Uterus (tissue), 2 donors: Measurements from ENCODE around the gene AGFG1.

Source experiments
- POLR2A ChIP-seq, 2 donors: fragments of 450-650 bp; IDR thresholded peaks; one replicate each; pipeline ENCODE4 v1.6.1; 2016; ENCODE audit warnings: antibody characterized with exemption in 2 of 2, mild to moderate bottlenecking in 1 of 2, moderate library complexity in 1 of 2
- TF ChIP-seq, protein P1 (sequence below), 4 experiments: fragments of 200-600 bp in 2 of 4; fragments of 450-650 bp in 2 of 4; sonication (generic) in 2 of 4; IDR thresholded peaks; one replicate each; pipeline ENCODE4 v1.5.1; 2016 to 2019; ENCODE audit warnings: antibody characterized with exemption in 4 of 4, mild to moderate bottlenecking in 2 of 4, moderate library complexity in 1 of 4

DNA sequence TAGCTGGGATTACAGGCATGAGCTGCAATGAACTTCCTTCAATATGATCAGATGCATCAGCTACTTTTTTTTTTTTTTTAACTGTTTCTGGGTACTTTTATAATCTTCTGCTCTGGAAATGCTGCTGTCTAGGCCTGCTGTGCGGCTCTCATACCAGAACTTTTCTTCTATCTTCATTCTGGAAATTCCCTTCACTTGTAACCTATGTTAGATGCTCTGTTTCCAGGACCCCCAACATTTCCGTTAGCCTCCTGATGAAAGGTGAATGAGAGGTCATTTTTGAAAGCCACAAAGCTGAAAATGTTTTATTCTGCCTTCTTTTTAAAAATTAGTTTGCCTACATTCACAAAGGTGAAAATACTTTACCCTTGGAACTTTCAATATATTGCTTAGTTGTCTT is 8.6 kb downstream of the AGFG1 start:
- TF ChIP-seq, protein P1, sequence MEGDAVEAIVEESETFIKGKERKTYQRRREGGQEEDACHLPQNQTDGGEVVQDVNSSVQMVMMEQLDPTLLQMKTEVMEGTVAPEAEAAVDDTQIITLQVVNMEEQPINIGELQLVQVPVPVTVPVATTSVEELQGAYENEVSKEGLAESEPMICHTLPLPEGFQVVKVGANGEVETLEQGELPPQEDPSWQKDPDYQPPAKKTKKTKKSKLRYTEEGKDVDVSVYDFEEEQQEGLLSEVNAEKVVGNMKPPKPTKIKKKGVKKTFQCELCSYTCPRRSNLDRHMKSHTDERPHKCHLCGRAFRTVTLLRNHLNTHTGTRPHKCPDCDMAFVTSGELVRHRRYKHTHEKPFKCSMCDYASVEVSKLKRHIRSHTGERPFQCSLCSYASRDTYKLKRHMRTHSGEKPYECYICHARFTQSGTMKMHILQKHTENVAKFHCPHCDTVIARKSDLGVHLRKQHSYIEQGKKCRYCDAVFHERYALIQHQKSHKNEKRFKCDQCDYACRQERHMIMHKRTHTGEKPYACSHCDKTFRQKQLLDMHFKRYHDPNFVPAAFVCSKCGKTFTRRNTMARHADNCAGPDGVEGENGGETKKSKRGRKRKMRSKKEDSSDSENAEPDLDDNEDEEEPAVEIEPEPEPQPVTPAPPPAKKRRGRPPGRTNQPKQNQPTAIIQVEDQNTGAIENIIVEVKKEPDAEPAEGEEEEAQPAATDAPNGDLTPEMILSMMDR (IDR thresholded peaks at IDR 0.05) = no peak
- TF ChIP-seq POLR2A (IDR thresholded peaks at IDR 0.05) = no peak
